Gastrocnemius medialis (tissue), 4 donors: ENCODE data around the gene RIBC1.

ENCODE experiments used
- POLR2A ChIP-seq, 2 donors: fragments of 450-650 bp; IDR thresholded peaks; one replicate each; pipeline ENCODE4 v1.6.1; 2017; ENCODE audit warnings: antibody characterized with exemption in 2 of 2, mild to moderate bottlenecking in 2 of 2, moderate library complexity in 2 of 2
- TF ChIP-seq, protein P1 (sequence below), 5 experiments: fragments of 450-650 bp in 3 of 5; fragments of 200-600 bp in 2 of 5; sonication (generic) in 2 of 5; IDR thresholded peaks in 4 of 5; conservative IDR thresholded peaks in 1 of 5; 1 replicate in 4 of 5; 2 replicates in 1 of 5; pipeline ENCODE4 v1.5.1; 2016 to 2019; ENCODE audit warnings: antibody characterized with exemption in 5 of 5, mild to moderate bottlenecking in 3 of 5, moderate library complexity in 3 of 5

DNA sequence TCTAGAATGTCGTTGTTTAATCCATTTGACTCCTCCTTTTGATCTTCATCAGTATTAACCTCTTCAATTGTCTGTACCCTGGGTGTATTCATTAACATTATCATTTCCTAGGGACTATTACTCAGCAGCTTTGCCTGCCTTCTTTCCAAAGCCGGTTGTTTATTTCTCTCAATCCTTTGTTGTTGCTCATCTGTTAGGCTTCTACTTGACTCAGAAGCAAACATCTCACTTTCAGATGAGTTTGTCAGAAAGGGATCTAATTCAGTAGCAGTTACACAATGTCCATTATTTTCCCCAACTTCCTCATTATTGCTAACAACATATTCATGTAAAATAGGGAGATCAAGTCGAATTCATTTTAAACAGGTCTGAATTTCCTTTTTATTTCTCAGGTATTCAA is 33.6 kb downstream of the RIBC1 start:
- TF ChIP-seq, protein P1, sequence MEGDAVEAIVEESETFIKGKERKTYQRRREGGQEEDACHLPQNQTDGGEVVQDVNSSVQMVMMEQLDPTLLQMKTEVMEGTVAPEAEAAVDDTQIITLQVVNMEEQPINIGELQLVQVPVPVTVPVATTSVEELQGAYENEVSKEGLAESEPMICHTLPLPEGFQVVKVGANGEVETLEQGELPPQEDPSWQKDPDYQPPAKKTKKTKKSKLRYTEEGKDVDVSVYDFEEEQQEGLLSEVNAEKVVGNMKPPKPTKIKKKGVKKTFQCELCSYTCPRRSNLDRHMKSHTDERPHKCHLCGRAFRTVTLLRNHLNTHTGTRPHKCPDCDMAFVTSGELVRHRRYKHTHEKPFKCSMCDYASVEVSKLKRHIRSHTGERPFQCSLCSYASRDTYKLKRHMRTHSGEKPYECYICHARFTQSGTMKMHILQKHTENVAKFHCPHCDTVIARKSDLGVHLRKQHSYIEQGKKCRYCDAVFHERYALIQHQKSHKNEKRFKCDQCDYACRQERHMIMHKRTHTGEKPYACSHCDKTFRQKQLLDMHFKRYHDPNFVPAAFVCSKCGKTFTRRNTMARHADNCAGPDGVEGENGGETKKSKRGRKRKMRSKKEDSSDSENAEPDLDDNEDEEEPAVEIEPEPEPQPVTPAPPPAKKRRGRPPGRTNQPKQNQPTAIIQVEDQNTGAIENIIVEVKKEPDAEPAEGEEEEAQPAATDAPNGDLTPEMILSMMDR (IDR thresholded peaks at IDR 0.05 in 4 of 5, conservative IDR thresholded peaks at IDR 0.05 in 1 of 5), result no peak
- no peak for TF ChIP-seq POLR2A (IDR thresholded peaks at IDR 0.05)
